Activated T-cell treated with anti-CD3 and anti-CD28 coated beads for 4 hours (primary cell): Measurements from ENCODE around the gene API5.
"Not testable (repeated sequence)": the region's sequence is repeated elsewhere in the genome, so short reads cannot be mapped to it uniquely, and the experiment has no call there.

Experiments
- DNase-seq: peaks from one replicate; pipeline ENCODE4 v3.0.0-alpha.2; 2020

API5 gene

GRCh38 chr11:43311791-43312607 lies at the start of gene API5:
Gene API5, plus strand, starts transcription at chr11:43311996. Its CDS starts 132 bp downstream, at chr11:43312128.
- DNase-seq = peak; percentile 88

GRCh38 chr11:43267856-43268580 lies 43.8 kb upstream of the API5 start:
- no peak for DNase-seq

GRCh38 chr11:43268786-43269185 lies 43.0 kb upstream of the API5 start:
- no peak for DNase-seq

DNA sequence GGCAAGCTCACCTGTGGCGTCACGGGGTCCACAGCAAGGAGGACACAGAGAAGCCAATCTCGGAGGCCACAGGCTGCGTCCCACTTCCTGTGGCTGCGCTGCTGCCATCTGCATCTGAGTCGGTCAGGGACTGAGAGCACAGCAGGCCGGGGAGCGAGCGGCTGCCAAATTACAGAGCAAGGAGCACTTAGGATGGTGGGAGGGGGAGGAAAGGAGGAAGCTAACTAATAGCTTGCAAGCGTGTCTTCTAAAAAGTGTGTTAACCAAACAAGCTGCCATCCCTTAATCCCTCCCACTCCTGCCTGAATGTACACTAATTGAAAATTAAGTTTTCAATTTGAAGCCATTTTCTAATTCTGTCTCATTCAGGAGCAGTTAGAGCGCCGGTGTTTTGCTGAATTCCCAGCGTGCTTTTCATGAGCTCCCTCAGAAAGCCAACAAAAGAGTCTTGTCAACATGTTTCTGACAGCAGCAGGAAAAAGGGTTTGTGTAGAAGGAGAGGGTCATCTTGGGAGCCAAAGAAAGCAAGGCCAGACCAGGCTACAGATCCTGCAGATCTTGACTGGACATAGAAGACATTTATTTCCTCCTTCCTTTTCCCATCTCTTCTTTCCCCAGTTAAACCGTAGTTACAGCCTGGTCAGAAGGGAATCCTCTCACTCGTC lies 42.4 kb upstream of the API5 start:
- no peak for DNase-seq

- no peak for DNase-seq
These were observed 41.3 kb upstream of the API5 start for GRCh38 chr11:43270468-43270867.

DNA sequence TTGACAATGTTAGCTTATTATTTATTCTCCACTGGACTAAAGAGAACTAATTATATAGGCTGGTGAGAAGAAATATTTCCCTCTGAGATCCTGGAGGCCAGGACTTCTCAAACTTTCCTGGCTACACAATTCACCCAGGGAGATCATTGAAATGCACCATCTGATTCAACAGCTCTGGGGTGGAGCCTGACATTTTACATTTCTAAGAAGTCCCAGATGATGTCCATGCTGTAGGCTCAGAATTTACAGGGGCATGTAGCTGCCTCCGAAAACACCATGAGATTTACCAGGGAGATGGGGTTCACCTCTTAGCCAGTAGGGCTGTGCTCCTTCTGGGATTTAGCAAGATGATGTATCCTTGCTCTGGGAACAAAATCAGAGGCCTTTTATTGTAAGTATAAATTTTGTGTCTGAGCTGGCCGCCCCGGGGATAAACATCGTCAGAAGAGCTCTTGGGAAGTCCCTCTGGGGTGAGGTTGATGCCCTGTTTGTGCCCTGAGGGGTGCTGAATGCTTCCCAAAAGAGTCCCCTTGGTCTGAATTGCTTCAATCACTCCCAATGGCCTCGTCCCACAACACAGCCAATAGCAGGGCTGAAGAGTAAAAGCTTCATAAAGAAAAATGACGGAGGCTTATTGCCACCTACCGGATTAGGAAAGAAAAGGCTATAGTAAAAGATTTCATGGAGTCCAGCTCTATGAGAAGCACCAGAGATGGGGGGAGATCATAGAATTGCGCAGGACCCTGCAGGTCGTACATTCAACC lies 33.4 kb upstream of the API5 start:
- DNase-seq = no peak

GRCh38 chr11:43282607-43283440 lies 29.0 kb upstream of the API5 start:
- DNase-seq = no peak

DNA sequence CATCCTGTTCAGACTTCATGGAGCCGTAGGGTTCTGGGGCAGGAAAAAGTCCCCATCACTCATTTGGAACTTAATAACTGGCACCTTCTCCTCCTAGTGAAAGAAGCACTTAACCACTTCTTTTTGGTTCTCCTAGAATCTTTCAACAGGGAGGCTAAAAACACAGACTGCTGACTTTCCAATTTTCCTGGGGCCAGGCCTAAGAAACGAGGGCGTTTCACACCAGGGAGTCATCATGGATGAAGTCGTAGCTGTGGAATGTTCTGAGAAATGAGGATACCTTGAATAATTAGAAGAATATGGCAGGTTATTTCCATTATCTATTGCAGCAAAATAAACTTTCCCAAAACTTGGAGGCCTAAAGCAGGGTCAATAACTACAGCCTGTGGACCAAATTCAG lies 26.0 kb upstream of the API5 start:
- DNase-seq = no peak

DNA sequence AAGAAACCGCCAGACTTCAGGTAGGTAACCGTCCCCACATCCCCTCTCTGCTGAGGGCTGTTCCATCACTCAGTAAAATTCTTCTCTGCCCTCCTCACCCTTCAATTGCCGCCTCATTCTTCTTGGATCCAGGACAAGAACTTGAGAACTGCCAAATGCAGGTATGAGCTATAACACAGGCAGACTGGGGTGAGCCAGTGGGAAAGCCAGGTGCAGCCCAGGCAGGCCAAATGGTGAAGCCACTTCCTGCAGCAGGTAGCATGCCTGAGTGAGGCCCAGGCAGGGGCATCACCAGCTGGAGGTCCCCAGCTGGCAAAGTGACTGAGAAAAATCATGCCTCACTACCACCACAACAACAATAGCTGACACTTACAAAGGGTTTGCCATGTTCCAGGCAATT lies 22.4 kb upstream of the API5 start:
- DNase-seq = no peak

DNA sequence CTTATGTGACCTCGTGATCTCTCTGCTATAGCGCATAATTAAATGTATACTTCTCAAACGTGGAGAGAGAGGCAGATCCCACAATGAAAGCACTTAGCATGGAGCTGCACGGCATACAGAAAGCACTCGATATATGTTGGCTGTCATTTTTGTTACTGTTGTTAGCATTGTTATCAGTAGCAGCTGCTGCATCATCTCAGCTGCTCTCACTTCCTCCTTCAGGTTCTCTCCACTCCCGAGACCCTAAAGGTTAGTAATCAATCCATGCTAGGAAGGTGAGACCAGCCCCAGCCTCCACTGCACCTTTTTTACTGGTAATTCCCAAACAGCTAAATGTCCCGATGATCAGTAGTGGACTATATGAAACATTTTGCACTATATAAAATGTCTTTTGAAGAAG lies 13.4 kb upstream of the API5 start:
- DNase-seq = no peak

DNA sequence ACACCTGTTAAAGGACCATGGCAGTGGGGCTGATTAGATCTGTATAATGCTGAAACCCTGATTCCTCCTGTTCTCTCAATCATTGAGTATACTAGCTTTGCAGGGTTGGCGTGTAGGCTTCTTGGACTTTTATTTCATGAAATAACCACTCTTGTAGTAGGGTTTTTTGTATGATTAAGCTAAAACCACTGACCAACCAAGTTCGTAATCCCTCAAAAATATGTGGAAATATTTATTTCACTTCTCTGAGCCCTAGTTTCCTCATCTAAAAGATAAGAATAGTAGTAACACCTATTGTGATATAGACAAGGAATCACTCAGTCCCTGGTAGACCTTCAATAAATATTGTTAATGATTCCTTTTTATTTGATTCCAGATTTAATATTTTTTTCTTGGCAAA lies 4.2 kb downstream of the API5 start:
- DNase-seq = no peak

- DNase-seq = no peak
These were observed 4.7 kb downstream of the API5 start for GRCh38 chr11:43316451-43316850.

DNA sequence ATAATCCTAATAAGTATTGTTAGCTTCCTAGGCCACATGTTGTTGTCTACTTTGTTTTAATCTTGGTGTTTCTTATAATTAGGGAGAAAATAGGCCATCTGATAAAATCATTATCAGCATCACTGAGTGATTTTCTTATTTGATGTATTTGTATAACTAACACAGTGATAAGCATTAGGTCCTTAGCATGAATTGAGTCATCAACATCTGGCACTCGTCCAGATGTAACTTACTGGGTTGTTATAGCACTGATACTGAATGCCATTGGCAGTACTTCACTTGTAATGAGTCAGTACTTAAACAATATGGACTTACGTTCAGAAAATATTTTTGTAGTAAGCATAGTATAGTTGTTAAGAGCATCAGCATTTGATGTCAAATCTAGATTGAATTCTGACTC lies 16.2 kb downstream of the API5 start:
- DNase-seq = no peak

DNA sequence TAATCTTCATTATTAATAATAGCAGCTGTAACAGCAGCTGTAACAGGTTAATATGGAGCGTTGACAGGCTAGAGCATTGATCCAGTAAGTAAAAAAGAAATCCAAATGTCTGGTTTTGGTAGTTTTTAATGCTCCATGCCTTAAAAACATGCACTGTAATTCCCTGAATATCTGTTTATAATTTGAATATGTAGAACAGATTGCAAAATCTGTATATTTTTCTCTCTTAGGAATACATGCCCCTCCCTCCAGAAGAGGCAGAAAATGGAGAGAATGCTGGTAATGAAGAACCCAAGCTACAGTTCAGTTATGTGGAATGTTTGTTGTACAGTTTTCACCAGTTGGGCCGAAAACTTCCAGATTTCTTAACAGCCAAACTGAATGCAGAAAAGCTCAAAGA lies 16.7 kb downstream of the API5 start:
- no peak for DNase-seq

DNA sequence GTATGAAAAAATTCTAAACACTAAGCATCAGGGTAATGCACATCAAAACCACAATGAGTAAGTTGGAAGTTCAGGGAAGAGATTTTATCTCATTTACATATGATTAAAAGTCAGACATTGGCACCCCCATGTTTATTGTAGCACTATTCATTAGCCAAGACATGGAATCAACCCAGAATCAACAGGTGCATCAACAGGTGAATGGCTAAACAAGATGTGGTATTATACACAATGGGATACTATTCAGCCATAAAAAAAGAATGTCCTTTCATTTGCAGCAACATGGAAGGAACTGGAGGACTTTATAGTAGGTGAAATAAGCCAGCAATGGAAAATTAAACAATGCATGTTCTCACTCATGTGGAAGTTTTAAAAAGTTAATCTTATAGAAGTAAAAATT lies 29.4 kb downstream of the API5 start:
- no peak for DNase-seq

GRCh38 chr11:43351426-43351825 lies 39.6 kb downstream of the API5 start:
- DNase-seq = not testable (repeated sequence)

DNA sequence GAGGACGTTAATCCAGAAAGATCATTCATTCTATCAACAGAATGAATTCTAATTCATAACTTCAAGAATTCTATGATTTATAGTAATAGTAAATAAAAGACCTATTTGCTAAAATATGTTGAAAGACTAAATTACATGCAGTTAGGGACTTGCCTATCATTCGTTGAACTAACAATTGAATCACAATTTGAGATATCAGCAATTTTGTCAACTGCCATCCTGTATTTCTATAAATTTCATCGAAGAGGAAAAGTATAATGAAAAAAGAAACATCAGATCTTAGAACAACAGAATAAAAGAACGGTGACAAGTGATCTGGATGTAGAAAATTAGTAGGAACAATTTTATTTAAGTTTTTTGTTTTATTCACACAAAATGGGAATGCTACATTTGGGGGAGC lies 42.5 kb downstream of the API5 start:
- DNase-seq = no peak

DNA sequence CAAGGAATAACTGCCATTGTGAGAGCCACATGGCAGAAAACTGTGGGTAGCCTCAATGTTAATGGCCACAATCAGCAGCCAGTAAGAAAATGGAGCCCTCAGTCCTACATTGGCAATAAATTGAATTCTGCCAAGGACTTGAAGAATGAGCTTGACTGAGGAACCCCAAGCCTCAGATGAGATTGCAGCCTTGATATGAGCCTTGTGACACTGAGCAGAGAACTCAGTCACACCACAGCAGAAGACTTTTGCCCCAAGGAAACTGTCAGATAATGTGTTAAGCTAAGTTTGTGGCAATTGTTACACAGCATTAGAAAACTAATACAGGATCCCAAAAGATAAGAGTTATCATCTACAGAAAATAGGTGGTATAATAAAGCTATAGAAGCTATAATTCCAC lies 44.5 kb downstream of the API5 start:
- DNase-seq = no peak

DNA sequence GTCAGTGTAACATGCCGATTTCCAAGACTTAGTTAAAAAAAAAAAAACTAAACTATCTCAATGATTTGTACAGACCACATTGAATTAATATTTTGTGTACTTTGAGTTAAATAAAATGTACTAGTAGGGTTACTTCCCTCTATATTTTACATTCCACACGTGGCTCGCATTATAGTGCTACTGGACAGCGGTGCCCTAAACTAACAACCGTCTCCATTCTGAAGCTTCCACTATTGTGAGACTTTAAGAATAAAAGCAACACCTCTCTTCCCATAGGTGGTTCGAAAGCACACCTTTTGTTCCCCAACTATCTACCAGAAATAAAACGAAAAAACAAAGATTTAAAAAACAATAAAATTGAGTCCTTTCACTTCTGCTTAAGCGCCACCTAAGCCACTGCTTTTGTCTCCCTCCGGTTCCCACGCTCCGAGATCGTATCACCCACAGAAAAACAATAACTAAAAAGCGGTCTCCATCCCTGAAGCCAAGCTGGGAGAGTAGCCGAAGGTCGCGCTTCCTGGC lies 46.5 kb downstream of the API5 start:
- no peak for DNase-seq

DNA sequence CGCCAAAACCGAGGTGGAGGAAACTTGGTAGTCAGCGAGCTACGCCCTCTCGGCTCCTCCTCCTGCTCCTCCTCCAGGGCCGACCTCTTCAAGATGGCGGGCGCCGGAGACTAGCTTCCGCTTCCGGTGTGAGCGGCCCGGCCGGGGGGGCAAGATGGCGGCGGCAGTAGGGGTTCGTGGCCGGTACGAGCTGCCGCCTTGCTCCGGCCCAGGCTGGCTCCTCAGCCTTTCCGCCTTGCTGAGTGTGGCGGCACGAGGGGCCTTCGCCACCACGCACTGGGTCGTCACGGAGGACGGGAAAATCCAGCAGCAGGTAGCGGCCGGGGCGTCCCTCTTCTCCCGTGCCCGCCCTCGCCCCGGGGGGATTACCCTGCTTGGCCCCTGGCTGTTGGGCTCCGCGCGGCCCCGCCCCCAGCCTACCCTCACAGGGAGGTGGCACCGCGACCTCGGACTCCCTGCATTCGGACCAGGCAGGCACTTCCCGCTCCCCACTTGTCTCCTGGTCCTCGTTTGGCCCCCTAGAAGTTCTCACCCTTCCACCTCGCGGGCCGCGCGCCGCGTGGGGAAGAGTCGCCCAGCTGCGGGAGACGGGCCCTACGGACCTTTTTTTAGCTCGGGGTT lies 47.1 kb downstream of the API5 start, which contains the start of gene TTC17:
Gene TTC17 (plus strand): TSS at position 120 of the 621 bp plus-strand sequence. CDS start 35 bp downstream, at position 155.
- DNase-seq = peak; percentile 90

DNA sequence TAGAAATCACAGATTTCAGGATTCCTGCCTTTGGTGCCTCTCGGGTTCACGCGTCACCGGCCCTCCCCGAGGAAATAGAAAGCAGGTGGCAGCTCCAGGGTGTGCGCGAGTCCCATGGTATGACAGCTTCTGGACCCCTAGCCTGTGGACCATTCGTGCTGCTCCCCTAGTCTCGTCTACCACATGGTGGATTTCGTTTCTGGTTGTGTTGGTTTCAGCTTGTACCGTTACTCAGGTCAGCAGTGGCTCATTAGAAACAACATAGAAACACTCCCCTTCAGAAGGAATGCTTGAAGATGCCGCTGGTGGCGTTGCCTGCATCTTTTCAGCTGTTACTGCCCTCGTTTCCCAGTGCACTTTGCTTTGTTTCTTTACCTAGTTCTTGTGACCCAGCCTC lies 47.6 kb downstream of the API5 start:
- DNase-seq = peak; percentile 21
